ENCODE measurements around the gene NEURL2.
A peak's percentile ranks its signal among the peaks of the same experiment; 100 is the strongest.

The NEURL2 gene

GRCh38 chr20:45867136-45867818, 23.7 kb downstream of the NEURL2 start:
- DNase-seq, result no peak

DNA sequence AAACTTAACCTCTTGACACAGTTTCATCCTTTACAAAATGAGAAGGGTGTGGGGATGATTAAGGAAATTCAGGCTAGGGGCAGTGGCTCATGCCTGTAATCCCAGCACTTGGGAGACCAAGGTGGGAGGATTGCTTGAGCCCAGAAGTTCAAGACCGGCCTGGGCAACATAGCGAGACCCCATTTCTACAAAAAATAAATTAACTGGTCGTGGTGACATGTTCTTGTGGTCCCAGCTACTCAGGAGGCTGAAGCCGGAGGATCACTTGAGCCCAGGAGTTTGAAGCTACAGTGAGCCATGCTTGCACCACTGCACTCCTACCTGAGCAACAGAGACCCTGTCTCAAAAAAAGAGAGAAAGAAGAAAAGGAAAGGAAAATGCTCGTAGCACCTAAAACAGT, 24.6 kb downstream of the NEURL2 start:
- DNase-seq, result no peak

DNA sequence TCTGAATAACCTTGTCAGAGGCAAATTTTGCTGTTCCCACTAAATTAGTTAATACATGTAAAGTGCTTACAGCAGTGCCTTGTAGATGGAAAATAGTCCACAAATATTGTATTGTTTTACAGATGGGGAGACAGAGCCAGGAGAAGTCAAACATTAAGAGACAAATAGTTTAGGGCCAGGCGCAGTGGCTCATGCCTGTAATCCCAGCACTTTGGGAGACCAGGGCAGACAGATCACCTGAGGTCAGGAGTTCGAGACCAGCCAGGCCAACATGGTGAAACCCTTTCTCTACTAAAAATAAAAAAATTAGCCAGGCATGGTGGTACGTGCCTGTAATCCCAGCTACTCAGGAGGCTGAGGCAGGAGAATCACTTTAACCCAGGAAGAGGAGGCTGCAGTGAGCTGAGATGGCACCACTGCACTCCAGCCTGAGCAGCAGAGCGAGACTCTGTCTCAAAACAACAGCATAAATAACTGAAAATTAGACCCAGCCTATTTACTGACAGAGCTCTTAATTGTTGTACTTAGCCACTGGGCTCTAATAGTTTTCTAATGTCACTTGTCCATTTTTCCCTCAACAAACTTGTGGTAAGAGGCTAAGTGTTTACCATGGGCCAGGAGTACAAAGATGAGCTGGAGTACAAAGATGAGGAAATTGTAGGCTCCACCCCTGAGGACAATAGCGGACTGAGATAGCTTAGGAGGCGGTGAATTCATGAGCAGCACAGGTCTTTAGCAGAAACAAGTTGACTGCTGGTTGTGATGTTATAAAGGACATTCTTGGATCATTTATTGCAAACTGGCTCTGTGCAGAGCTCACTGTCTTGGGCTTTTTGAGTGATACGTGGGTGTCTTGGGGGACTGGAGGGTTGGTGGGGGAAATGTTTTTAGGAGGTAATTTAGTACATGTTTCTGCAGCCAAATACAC, 27.2 kb downstream of the NEURL2 start:
- no peak for DNase-seq

DNA sequence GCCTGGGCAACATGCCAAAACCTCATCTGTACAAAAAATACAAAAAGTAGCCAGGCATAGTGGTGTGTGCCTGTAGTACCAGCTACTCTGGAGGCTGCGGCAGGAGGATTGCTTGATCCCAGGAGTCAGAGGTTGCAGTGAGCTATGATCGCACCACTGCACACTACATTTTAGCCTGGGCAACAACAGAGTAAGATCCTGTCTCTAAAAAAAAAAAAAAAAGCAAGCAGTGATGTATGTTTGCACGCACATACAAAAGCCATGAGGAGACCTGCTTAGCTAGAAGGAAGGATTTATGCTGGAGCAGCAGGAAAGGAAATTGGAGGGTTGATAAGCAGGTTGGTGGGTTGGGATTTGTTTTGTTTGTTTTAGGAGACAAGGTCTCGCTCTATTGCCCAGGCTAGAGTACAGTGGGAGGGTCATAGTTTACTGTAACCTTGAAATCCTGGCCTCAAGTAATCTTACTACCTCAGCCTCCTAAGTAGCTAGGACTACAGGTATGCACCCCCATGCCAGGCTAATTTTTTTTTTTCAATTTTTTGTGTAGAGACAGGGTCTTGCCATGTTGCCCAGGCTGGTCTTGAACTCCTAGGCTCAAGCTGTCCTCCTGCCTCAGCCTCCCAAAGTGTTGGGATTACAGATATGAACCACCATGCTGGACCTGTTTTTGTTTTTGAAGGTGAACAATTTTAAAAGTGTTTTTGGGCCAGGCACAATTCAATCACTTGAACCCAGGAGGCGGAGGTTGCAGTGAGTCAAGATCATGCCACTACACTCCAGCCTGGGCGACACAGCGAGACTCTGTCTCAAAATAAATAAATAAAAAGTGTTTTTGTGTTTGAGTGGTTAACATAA, 29.6 kb downstream of the NEURL2 start:
- DNase-seq, result no peak

DNA sequence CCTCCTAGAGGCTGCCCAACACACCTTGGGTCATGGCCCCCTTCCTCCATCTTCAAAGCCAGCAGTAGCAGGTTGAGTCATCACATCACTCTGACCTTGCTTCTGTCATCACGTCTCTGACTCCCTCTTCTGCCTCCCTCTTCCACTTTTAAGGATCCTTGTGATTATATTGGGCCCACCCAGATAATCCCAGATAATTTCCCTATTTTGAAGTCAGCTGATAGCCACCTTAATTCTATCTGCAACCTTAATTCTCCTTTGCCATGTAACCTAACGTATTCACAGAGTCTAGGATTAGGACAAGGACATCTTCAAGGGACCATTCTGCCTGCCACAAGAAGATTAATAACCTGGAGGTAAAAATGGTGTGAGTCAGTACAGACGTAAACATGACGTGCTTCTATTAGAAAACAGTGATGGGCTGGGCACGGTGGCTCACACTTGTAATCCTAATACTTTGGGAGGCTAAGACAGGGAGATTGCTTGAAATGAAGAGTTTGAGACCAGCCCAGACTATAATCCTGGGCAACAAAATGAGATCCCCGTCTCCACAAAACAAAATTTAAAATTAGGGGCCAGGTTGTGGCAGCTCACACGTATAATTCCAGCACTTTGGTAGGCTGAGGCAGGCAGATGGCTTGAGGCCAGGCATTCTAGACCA, 30.3 kb downstream of the NEURL2 start:
- no peak for DNase-seq

DNA sequence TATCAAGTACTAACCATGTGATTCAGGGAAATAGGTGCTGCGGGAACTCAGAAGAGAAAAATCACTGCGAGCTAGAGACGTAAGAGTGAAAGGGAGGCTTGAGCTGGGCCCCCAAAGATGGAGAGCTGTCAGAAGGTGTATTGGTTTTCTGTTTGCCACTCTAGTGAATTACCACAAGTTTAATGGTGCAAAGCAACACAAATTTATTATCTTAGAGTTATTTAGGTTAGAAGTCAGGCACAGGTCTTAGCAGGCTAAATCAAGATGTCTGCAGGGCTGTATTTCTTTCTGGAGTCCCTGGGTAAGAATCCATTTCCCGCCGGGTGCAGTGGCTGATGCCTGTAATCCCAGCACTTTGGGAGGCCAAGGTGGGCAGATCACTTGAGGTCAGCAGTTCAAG, 31.1 kb downstream of the NEURL2 start:
- DNase-seq, result no peak

DNA sequence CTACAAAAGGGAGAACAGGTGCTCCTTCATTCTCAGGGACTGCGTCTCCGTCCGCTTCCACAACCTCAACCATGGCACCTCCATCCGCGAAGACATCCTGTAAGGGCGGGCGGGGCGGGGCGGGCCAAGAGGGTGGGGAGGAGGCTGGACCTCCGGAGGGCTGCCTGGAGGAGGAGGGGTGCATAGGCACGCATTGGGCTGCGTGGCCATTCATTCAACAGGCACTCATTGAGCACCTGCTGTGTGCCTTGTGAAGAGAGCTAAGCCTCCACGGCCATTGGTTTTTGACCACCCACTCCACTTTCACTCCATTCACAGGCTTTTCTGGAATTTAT, 33.2 kb downstream of the NEURL2 start:
- DNase-seq, result no peak

DNA sequence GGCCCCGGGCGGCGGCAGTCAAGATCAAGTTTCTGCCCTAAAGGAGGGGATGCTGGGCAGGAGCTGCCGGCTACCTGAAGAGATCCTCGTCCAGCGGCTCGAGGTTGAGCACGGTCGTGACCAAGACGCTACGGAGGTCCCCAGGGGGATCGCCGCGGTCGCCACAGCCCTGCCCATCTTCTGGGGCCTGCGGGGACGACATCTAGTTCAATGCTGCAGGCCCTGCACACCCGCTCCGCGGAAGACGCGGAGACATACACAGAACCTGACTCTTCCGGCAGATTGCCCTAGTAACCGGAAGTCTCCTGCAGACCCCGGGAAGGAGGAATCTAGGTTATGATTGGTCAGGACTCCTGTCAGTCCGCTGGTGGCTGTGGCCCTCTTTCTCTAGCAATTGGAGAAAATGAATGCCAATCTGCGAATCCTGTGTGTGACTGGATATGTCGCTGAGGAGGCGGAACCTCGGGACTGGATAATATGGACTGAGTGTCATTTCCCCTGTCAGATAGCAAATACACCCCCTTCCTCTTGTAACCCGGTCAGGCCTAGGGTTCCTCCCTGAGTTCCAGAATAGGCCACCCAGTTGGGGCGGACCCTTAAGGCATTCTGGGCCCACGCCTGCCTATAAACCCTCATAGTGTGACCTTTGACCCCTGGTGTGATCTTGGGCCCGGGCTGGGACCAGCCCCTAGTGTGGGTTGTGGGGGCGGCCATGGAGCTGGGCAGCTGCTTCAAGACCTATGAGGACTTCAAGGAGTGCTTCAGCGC, 33.7 kb downstream of the NEURL2 start, which contains the start of the genes ACOT8 and ZSWIM3:
Gene ACOT8 (minus strand): TSS at position 279 of the 768 bp plus-strand sequence. CDS start 77 bp downstream, at position 202.
Gene ZSWIM3 (plus strand): TSS at position 501 of the 768 bp plus-strand sequence. CDS start 212 bp downstream, at position 713.
- DNase-seq, result peak; percentile 80

DNA sequence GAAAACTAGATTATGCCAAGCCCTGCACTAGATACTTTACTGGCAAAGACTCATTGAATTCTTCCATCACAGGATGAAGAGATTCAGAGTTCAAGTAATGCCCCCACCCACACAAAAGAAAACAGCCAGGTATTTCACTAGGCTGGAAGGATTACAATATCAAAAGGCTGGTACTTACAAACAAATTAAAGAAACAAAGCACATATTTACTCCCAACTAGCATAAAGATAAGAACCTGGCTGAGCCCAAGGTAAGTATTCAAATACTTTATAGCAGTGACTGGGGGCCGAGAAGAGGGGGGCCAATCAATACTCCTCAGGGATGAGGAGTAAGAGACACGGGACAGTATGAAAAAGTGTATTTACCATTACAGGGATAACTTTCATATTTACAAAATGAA, 37.5 kb downstream of the NEURL2 start:
- DNase-seq, result no peak

- no peak for DNase-seq
Measured at GRCh38 chr20:45852326-45852725, 38.7 kb downstream of the NEURL2 start.

DNA sequence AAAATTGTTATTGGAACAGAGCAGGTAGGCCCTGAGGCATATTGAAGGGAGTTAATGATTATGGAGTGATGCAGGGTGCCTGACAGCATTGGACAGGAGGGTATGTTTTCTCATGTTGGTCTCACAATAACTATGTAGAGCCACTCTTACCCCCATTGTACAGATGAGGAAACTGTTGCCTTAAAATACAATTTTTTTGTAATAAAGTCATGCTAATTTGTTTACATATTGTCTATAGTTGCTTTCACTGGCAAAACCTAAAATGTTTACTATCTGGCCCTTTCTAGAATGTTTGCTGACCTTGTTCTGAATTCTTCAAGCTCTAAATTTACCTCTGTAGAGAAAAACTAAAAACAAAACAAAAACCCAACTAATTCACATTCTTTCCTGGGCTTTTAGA, 39.5 kb downstream of the NEURL2 start:
- DNase-seq, result no peak

- DNase-seq, result no peak
Measured at GRCh38 chr20:45850926-45851325, 40.1 kb downstream of the NEURL2 start.

- DNase-seq, result no peak
Measured at GRCh38 chr20:45850238-45850637, 40.8 kb downstream of the NEURL2 start.

DNA sequence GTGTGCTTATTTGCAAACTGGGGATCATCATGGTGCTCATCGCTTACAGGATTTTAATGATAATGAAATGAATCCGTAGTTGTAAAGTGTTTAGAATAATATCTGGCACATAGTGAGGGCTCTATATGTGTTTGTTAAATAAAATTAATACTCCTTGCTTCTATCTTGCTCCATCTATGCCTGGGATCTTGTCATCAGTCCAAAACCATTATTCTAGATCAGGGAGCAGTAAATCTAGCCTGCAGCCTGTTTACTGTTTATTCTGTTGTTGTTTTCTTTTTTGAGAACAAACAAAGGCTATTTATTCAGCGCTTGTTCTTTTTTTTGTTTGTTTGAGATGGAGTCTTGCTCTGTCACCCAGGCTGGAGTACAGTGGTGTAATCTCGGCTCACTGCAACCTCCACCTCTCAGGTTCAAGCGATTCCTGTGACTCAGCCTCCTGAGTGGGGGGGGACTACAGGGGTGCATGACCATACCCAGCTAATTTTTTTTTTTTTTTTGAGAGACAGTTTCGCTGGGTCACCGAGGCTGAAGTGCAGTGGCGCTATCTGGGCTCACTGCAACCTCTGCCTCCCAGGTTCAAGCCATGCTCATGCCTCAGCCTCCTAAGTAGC, 41.9 kb downstream of the NEURL2 start:
- no peak for DNase-seq

- DNase-seq, result no peak
Measured at GRCh38 chr20:45848421-45848820, 42.6 kb downstream of the NEURL2 start.

DNA sequence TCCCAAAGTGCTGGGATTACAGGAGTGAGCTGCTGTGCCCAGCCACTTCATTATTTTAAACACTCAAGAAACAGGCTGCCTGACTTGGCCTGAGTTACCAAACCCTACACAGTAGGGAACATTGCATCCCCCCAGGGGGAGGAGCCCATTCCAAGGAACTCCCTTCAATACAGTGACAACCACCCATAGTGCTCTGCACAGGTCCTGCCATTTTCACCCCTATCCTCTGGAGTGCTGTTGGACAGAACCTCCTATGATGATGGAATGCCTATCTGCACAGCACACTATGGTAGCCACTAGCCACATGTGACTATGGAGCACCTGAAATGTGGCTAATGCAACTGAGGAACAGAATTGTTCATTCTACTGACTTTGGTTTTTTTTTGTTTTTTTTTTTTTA, 45.6 kb downstream of the NEURL2 start:
- DNase-seq, result no peak

- DNase-seq, result no peak
Measured at GRCh38 chr20:45843506-45843905, 47.5 kb downstream of the NEURL2 start.

DNA sequence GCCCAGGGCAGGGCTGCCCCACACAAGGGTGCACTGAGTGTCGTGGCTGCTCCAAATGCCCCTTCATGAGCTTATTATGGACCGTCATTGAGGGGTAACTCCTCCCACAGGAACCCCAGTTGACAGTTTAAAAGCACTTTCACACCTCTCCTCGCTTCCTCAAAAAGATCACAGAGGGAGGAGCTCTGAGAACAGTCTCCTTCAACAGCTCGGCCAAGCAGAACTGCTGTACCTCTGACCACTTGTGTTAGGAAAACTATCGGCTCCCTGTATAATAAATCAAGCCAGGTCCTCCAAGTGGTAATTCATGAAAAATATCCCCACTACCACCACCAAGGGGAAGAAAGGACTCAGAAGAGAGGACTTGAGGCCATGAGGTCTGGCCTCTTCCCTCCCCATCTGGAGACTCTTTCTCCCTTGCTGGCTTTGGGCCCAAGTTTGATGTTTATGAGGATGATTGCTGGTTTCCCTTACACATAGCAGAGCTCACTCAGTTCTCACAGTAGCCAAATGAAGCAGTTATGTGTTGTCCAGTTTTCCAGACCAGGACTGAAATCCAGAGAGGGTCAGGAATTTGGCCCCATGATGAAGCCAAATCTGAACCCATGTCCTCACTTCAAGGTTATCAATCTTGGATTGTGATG, 48.7 kb downstream of the NEURL2 start:
- no peak for DNase-seq

DNA sequence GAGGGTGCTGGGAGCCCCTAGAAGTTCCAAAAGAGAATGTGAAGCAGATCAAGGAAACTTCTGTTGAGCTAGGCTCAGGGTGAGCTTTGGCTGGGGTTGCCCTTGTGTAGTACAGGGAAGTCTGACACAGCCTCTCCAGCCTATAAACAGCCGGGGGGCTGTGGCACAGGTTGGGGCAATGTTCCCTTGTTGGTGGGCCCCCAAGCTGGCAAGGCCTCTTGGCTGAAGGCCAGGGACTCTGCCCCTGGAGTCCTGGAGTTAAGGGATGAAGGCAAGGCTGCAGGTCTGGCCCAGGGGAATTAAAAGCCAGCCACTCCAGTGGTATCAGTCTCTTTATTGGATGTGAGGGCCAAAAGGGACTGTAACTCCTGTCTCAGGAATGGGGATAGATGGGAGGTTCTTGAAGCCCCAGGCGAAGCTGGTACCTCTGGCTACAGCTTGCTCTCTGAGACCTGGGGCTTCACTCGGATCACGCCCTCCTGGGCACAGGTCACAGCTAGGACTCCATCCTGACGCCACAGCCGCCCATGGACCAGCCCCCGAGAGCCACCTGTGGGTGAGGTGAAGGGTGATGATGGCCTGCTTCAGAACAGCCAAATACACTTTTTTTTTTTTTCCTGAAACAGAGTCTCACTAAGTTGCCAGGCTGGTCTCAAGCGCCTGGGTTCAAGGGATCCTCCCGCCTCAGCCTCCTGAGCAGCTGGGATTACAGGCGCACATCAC, 49.4 kb downstream of the NEURL2 start:
- DNase-seq, result no peak

- no peak for DNase-seq
Measured at GRCh38 chr20:45840700-45841198, 50.3 kb downstream of the NEURL2 start.

Measured in T-helper 9 cell (primary cell).